Activated CD4-positive, alpha-beta T cell treated with anti-CD3 and anti-CD28 coated beads for 48 hours (primary cell): ENCODE data around the gene KDM4F.
A peak's percentile ranks its signal among the peaks of the same experiment; 100 is the strongest.

ENCODE experiments used
- DNase-seq: peaks from one replicate; pipeline ENCODE4 v3.0.0-alpha.2; 2020

KDM4F gene

DNA sequence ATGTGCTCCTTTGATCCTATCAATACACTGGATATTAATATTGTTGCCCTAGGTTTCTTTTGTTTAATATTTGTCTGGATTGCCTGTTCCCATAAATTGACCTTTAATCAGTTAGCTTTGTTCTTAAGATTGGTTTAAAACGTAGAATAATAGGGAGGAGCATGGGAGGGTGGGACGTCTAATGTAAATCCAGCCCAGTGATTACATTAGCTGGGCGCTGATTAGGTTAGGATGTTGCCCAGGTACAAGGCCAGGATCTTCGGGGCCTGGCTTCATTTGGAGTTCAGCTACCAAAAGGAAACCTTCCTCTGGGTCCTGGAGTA is 17.5 kb downstream of the KDM4F start, which contains the start of gene SRSF8:
Gene SRSF8 (plus strand): TSS at position 204 of the 323 bp plus-strand sequence. CDS start 308 bp downstream, outside the sequence.
- no peak for DNase-seq

DNA sequence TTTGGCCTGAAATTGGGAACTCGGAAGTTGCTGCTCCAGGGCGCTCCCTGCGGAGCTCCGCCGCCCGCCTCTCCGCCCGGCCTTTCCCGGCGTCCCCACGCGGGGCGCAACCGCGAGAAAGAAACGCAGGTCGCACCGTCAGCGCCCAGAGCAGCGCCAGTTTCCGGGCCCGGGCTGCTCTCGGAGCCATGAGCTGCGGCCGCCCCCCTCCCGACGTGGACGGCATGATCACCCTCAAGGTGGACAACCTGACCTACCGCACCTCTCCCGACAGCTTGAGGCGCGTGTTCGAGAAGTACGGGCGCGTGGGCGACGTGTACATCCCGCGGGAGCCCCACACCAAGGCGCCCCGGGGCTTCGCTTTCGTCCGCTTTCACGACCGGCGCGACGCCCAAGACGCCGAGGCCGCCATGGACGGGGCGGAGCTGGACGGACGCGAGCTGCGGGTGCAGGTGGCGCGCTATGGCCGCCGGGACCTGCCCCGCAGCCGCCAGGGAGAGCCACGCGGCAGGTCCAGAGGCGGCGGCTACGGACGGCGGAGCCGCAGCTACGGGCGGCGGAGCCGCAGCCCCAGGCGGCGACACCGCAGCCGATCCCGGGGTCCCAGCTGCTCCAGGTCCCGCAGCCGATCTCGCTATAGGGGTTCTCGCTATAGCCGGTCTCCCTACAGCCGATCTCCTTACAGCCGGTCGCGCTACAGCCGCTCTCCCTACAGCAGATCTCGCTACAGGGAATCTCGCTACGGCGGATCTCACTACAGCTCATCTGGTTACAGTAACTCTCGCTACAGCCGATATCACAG is 18.0 kb downstream of the KDM4F start:
- peak; percentile 82 for DNase-seq

DNA sequence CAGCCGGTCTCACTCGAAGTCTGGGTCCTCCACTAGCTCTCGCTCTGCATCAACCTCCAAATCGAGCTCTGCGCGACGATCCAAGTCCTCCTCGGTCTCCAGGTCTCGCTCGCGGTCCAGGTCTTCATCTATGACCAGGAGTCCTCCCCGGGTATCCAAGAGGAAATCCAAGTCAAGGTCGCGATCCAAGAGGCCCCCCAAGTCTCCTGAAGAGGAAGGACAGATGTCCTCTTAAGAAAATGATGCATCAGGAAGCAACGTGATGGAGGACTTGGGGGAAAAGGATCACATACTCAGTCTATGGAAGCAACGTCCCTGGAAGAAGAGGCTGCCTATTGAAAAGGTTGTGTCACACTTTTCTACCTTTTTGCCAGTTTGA is 18.6 kb downstream of the KDM4F start:
- DNase-seq: no peak

DNA sequence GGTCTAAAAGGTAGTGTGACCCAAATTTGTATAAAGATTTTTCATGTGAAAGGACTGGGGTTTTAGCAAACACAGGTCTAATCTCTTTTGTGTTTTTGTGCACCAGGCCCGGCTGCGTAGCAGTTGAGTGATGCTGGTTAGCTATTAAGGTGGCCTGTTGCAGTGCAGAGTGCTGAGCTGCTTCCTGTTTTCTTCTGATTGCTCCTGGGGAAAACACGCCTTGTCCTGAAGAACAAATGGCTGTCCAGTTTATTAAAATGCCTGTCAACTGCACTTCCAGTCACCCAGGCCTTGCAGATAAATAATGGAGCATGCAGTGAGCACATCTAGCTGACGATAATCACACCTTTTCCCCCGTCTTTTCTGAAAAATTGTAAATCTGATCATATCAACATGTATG is 19.3 kb downstream of the KDM4F start:
- DNase-seq: peak; percentile 71

DNA sequence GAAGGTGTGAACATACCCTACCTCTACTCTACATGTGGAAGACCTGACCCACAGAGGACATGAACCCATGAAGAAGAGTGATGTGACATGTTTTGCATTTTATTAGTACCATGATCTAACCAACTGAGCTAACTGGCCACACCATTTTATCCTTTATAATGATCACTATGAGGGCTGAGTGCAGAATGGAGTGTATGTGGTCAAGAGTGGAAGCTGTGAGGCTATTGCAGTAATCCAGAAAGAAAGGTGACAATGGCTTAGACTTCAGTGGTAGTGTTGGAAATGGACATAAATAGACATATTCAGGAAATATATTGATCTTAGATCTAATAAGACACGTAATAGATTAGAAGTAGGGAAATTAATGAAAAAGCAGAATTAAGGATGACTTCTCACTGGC is 21.2 kb downstream of the KDM4F start:
- DNase-seq: no peak

DNA sequence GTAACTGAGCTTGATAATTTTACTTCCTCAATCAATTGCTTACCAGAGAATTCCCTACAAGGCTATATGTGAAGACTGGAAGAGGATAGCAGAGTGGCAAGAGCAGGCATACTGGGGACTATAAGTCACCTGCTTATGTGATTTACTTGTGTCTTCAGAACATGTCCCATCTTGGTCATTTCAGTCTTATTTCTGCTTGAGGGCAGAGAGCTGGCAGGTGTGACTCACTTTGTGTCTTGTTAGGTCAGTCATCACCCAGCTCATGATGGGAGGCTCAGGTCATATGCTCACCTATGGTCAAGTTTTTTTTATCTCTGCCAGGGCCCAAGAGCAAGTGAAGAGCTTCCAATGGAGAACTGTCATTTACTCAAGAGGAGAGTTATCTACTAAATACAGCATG is 23.7 kb downstream of the KDM4F start:
- DNase-seq: no peak

DNA sequence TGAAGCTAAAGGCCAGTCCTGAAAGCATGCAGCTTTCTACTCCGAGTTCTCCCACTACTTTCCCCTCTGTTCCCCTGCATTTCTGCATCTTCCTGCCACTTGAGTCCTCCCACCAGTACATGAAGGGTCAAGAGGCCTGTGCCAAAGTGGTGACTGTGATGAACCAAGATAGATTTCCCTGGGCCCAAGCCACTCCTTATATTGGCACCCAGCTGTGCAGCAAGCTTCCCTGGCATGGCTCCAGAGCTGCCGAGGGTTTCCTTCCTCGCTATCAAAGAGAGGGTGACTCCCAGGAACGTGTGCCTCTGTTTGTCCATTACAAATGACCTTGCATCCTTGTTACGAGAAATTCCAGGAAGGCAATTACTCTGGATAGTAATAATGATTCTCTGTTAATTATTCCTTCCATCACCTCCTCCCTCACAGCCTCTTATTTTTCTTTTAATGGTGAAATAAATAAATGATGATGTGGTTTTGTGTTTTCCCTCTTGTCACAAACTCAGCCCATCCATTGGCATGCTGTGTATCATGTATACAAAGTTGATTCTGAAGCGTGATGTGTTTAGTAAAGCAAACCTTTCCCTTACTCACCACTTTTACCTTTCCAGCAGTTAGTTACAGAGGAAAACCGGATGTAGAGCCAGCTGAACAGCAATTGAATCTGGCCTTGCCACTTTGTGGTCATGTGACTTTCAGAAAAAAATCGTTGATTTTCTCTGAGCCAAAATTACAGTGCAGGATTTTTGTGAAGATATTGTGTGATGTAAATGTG is 25.8 kb downstream of the KDM4F start:
- DNase-seq: no peak

DNA sequence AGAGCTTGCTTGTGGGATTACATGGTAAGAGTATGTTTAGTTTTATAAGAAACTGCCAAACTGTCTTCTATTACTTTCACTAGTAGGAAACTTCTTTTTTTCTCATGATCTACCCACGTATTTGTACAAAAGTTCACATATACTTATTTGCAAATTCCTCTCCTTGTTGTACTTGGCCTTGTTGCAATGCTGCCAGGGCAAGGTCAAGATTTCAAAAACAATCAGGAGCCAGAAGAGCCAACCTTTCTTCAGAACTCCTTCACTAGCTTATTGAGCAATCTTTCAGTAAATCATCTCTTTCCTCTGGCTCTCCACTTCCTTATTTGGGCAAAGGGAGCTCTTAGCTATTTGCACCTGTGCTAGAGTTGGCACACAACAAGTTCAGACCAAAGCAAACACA is 27.2 kb downstream of the KDM4F start:
- DNase-seq: no peak

DNA sequence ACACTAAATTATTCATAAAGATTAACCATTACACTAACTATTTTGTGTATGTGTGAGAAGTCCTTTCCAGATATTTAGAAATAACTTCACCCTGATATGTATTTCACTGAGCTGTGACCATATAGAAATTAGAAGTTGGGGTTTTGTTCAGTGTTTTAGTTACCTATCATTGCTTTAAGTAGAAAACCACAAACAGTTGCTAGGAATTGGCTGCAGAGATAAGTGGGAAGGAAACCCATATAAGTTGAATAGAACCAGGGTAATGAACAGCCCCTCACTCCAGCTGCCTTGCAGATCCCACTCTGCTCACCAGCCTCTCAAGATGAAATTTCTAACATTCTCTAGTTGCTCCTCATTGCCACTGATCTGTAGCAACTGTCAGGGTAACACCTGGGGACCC is 27.8 kb downstream of the KDM4F start:
- DNase-seq: no peak

DNA sequence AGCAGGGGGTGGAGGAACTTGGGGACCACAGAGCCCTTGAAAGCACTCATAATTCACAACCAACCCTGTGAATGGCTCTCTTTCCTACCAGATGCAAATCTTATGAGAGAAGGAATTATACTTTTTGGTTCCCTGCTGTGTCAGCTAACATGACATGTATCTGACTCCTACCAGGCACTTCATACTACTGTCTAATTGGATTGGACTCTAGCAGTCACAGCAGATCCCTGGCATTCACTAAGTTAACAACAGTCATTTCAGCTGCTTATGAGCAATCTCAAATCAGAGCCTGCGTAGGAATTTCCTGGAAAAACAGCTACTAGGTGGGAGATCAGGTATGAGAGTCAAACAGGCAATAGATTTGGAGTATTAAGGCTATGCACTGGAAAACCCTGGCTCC is 29.3 kb downstream of the KDM4F start:
- no peak for DNase-seq

DNA sequence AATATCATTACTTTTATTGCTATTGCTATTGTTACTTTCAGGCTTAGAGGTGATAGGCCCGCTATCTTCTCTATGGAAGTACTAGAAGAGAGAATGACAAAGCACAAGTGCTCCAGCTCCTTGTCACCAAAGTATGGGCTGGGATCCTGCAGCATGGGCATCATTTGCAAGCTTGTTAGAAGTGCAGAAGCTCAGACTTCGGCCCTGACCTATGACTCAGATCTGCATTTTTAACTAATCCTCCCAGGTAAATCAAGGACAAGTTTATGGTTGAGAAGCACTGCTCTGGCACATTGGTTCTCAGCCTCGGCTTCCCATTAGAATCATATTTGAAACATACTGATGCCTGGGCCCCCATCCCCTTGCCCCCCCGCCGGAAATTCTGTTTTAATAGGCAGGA is 31.8 kb downstream of the KDM4F start:
- DNase-seq: no peak

DNA sequence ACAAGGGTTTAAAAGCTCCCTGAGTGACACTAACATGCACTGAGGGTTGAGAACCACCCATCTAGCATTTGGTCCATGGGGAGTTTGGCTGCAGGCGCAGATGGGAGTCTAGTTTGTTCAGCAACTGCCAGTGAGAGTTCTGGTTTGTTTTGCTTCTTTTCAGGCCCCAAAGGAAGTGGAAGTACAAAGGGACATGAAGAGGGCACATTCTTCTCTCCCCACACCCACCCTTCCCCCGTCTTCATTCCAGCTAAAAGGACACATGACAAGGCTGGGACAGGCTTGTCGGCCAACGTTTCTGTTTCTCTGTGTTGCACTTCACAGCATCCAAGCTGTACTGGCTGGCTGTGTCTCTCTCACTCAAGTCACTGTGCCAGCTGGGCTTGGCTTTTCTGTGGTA is 32.2 kb downstream of the KDM4F start:
- no peak for DNase-seq

DNA sequence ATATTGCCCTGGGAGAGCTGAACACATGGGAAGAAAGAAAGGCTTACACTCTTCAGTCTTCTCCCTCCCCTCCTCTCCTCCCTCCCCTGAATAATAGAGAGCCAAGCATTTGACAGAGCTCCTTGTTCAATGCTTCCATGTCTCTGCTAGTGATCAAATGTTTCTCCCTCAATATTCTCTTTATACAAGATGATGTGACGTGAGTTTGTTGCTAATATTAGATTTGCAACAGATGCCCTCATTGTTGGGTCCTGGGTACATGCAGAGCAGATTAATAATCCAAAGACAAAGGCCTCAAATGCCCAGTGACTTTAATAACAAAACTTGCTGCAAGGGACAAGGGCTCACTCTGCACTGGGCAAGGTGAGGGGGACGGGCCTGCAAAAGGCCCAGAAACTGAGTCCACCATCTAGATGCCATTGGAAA is 33.4 kb downstream of the KDM4F start:
- no peak for DNase-seq

DNA sequence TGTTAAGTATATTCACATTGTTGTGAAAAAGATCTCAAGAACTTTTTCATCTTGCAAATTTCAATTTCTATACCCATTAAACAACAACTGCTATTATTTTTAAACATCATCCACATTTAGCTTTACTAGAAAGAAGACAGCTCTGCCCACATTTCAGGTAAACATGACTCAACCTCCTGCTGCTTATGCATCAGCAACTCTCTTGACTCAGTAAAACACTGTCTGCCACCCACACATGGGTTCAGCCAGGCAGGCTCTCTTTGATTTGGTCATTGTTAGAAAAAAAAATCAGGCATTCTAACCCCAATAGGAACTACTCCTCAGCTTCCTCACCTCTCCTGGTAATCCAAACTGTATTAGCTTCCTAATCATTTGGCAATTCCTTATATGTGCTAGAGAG is 35.3 kb downstream of the KDM4F start:
- peak; percentile 74 for DNase-seq

DNA sequence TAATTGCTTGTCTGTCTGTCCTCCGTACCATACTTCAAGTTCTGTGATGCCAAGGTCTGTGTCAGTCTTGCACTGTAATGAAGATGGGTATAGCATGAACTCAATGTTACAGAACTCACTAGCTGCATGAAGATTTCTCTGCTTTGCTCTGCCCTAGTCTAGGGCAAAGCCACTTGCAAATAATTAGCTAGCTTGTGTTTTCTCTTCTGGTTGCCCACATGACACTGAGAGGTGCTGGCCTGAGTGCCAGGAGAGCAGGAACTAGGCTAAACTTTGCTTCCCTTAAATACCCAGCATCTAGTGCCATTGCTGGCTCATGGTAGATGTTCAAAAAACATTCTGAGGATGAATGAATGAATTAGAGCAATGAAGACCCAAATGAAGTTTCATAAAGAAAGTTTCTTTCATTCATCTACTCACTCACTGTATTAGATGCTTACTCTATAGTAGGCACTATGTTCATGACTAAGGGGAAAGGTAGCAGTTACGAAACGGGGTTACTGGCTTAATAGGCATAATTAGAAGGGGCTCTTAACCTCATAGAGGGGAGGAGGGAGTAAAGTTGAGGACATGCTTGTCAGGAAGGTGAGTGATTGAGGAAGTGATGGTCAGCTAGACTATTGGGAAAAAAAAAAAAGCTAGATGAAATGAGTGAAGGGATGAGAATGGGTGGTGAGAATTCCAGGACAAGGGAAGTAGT is 36.0 kb downstream of the KDM4F start:
- no peak for DNase-seq

DNA sequence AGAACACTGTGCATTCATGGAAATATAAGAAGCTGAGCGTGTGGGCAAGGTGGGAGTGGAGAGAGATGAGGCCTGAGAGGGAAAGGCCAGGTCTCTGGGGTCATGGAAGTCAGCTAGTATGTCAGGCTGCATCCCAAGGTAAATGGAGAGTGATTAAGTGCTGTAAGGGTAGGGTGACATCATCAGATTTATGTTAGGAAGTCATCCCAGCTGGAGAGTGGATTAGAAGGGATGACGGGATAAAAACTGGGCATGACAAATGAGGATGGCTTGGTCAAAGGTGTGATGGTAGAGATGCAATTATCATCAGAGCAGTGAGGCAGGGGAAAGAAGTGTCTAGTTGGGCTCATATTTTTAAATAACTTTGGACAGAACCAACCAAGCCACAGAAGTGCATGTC is 36.9 kb downstream of the KDM4F start:
- no peak for DNase-seq

DNA sequence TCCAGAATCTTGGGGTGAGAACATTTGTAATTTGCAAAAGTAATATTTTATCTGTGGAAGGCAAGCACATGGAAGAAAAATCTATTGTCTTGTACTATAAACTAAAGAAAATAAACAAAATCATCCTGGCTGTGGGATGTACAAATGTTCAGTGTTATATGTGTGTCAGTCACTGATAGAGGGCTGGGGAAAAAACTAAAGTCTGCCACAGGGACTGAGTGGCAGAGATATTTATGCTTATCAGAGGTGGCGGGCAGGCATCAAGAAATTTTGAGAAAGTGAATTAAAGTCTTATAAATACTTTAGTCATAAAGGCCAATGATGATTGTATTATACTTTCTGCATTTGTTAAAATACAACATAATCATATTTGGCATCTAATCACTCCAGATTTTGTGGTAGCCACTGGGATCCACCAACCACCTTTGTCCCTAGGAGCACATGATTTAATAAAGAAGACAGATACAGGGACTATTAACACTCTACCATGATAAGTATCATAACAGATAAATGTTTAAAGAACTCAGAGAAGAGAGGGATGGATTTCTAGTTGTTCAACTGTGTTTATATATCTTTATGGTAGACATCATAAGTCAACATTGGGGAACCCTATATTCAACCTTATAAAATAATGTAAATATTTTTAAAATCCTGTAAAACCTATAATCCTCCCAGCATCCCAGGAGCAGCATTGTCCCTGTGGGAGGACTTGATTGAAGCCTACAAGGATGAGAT is 37.8 kb downstream of the KDM4F start:
- no peak for DNase-seq

DNA sequence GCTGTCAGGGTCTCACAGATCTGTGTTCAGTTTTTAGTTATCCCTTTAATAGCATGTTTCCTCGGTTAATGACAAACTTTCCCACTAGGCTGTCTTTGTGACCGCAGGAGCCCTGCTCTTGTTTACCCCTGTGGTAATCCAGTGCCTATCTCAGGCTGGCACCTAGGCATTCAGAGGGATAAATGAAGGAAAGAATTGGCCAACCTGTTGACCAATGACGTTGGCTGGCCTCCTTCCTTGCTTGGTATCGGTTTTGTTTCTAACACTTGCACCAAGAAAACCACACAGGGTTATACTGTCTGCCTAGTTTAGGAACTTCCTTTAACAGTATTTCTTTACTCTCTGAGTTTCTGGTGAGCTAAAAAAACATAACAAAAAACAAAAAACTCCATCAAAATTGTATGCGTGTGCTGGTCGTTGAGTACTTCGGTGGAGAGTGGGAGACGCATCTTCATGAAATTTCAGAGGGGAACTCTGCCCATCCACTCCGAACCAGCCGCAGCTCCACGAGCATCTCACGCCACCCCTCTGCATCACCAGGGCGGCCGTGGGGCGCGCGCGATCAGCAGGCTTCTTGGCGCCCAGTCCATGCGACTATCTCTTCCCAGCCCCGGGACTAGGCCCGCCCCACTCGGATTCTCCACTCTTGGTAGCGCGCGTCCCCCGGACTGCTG is 39.9 kb downstream of the KDM4F start:
- DNase-seq: peak; percentile 23

DNA sequence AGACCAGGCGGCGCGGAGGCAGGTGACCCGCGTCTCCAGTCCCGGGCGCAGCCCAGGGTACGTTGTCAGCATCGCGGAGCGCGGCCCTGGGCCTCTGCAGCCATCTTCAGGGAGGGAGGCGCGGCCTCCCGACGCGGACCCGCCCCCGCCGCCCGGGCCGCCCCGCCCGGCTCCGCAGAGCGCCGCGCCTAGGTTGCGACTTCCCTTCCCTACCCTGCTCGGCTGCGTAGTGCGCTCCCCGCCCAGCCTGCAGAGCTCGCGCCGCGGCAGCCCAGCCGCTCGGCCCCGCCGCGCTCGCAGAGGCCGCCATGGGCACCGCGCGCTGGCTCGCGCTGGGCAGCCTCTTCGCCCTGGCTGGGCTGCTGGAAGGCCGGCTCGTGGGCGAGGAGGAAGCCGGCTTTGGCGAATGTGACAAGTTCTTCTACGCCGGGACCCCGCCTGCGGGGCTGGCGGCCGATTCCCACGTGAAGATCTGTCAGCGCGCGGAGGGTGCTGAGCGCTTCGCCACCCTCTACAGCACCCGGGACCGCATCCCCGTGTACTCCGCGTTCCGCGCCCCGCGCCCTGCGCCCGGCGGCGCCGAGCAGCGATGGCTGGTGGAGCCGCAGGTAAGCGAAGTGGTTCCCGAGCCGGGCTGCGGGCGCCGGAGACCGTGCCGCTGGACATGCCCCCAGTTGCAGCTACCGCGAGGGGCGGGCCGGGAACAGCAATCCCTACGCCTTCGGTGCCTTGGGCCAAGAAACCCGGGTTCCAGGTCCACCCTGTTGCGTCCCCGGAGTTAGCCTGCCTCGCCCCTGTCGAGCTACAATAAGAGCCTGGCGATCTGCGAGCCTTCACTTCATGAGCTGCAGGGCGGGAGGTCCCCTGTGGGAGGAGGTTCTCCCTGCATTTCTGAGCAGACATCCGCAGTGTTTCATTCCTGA is 40.7 kb downstream of the KDM4F start, which contains the start of gene ENDOD1:
Gene ENDOD1 (plus strand): TSS at position 227 of the 923 bp plus-strand sequence. CDS start 82 bp downstream, at position 309.
- peak; percentile 88 for DNase-seq

DNA sequence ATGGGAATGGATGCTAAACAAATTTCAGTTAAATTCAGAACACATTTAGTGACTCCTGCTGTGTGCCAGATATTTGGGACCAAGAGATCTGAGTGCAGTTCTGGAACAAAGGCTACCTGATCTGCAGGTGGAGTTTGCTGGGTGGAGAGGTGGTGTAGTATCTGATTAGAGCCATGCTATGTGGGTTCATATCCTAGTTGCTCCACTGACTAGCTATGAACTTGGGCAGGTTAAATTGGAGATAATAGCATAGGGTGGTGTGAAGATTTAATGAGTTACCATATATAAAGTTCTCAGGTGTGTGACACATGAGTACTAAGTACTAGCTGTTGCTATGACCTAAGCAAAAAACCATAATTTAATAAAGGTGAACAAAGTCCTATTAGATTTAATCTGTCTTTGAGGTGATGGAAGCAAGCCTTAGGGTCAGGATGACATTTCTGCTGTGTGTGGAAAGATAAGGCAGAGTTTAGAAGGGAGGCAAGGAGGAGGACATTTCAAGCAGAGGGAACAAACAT is 42.5 kb downstream of the KDM4F start:
- DNase-seq: no peak
